EH (cell line): ENCODE data around the gene LRSAM1.

Experiments
- DNase-seq: peaks from one replicate; pipeline ENCODE4 v3.0.0-alpha.2; 2015; ENCODE audit warnings: low read depth

LRSAM1 gene

GRCh38 chr9:127450830-127451607 is at the start of gene LRSAM1, which contains the start of gene RPL12:
TSS of gene LRSAM1 (plus strand) at chr9:127451510. CDS start at chr9:127454528, 3,018 bp downstream.
TSS of gene RPL12 (minus strand) at chr9:127451406. CDS start at chr9:127451317, 89 bp downstream.
- peak; percentile 93 for DNase-seq

- no peak for DNase-seq
Observed at GRCh38 chr9:127402401-127403090, 48.8 kb upstream of the LRSAM1 start.

- DNase-seq = no peak
Observed at GRCh38 chr9:127403507-127404192, 47.7 kb upstream of the LRSAM1 start.

GRCh38 chr9:127404631-127405030 is 46.7 kb upstream of the LRSAM1 start:
- DNase-seq = no peak

- no peak for DNase-seq
Observed at GRCh38 chr9:127405344-127406125, 45.8 kb upstream of the LRSAM1 start.

GRCh38 chr9:127406799-127407491 is 44.4 kb upstream of the LRSAM1 start:
- DNase-seq = no peak

GRCh38 chr9:127407492-127407843 is 43.8 kb upstream of the LRSAM1 start:
- no peak for DNase-seq

GRCh38 chr9:127411122-127411521 is 40.2 kb upstream of the LRSAM1 start:
- DNase-seq = no peak

GRCh38 chr9:127415141-127415540 is 36.2 kb upstream of the LRSAM1 start:
- DNase-seq = no peak

- DNase-seq = no peak
Observed at GRCh38 chr9:127415657-127416056, 35.7 kb upstream of the LRSAM1 start.

GRCh38 chr9:127417131-127418036 is 33.9 kb upstream of the LRSAM1 start:
- DNase-seq = peak; percentile 98

- DNase-seq = no peak
Observed at GRCh38 chr9:127418037-127418471, 33.3 kb upstream of the LRSAM1 start.

GRCh38 chr9:127419348-127419747 is 32.0 kb upstream of the LRSAM1 start:
- no peak for DNase-seq

- DNase-seq = no peak
Observed at GRCh38 chr9:127421057-127421456, 30.3 kb upstream of the LRSAM1 start.

GRCh38 chr9:127422133-127422782 is 29.1 kb upstream of the LRSAM1 start:
- no peak for DNase-seq

GRCh38 chr9:127422787-127423186 is 28.5 kb upstream of the LRSAM1 start:
- no peak for DNase-seq

GRCh38 chr9:127423476-127423933 is 27.8 kb upstream of the LRSAM1 start:
- no peak for DNase-seq

- DNase-seq = peak; percentile 92
Observed at GRCh38 chr9:127423934-127424675, 27.2 kb upstream of the LRSAM1 start, which contains the start of gene ZNF79. TSS of gene ZNF79 (plus strand) at chr9:127424382. CDS start at chr9:127424788, 406 bp downstream.

GRCh38 chr9:127424676-127424999 is 26.7 kb upstream of the LRSAM1 start:
- no peak for DNase-seq
